GM12892 (cell line): ENCODE measurements around the gene OR51B4.

Experiments used
- POLR2A ChIP-seq: IDR thresholded peaks from 2 replicates; pipeline ENCODE4 v1.6.1; 2011; ENCODE audit warnings: low read depth, low read length, control low read depth
- POLR2AphosphoS5 ChIP-seq: IDR thresholded peaks from 2 replicates; pipeline ENCODE4 v1.6.1; 2011; ENCODE audit warnings: low read depth, low read length, control low read depth
- TAF1 ChIP-seq: IDR thresholded peaks from 2 replicates; pipeline ENCODE4 v1.6.1; 2011; ENCODE audit warnings: low read depth, mild to moderate bottlenecking, control low read depth, low read length, borderline replicate concordance

- TF ChIP-seq TAF1 (no peak), POLR2AphosphoS5 (no peak), POLR2A (no peak)
Measured at GRCh38 chr11:5258543-5259262, 43.0 kb downstream of the OR51B4 start.
